PC-9 (cell line): Measurements from ENCODE around the gene ZBED6. TPM values are rescaled to one million over a fixed set of nuclear protein-coding genes. Genes with fewer than 3 reads are reported as not detected.
A peak's percentile ranks its signal among the peaks of the same experiment; 100 is the strongest.
"Not testable (repeated sequence)": the region's sequence is repeated elsewhere in the genome, so short reads cannot be mapped to it uniquely, and the experiment has no call there.

Experiments
- BruUV-seq: library from RNA; stranded (reverse); fragments of 400-500 nt; replicated peaks from 2 replicates; lab custom pipeline; 2021; lab: Mats Ljungman, UMichigan
- CTCF ChIA-PET: fragments of 300-600 bp; sonication (Branson Sonifier 250); formaldehyde crosslinking; loops from one replicate; lab custom pipeline; 2022; ENCODE audit warnings: antibody characterized with exemption; lab: Charles Lee
- POLR2A ChIA-PET: fragments of 300-600 bp; sonication (Branson Sonifier 250); formaldehyde crosslinking; loops from one replicate; lab custom pipeline; 2022; ENCODE audit warnings: antibody characterized with exemption; ENCODE audit not compliant: unreplicated experiment; lab: Charles Lee
- DNase-seq, 2 experiments: peaks; one replicate each; pipeline versions ENCODE4 v3.0.0 to v3.0.0-alpha.2; 2015 to 2022; ENCODE audit warnings: mixed read lengths in 1 of 2
- H2AFZ ChIP-seq: fragments of 200-600 bp; sonication (generic); 2 replicates; pipeline ENCODE4 v1.8.1; 2017; ENCODE audit warnings: antibody characterized with exemption
- H3F3A ChIP-seq: fragments of 200-600 bp; sonication (generic); 2 replicates; pipeline ENCODE4 v1.8.1; 2017; ENCODE audit warnings: antibody characterized with exemption, mild to moderate bottlenecking, low read depth; ENCODE audit not compliant: insufficient read depth
- H3K27ac ChIP-seq: fragments of 200-600 bp; sonication (generic); 2 replicates; pipeline ENCODE4 v1.6.1; 2016; ENCODE audit warnings: mixed run types
- H3K27me3 ChIP-seq: fragments of 200-600 bp; sonication (generic); 2 replicates; pipeline ENCODE4 v1.6.1; 2016; ENCODE audit warnings: low read depth, mixed run types; ENCODE audit not compliant: insufficient read depth
- H3K36me3 ChIP-seq: fragments of 200-600 bp; sonication (generic); 2 replicates; pipeline ENCODE4 v1.6.1; 2016; ENCODE audit warnings: low read depth, mixed run types
- H3K4me1 ChIP-seq: fragments of 200-600 bp; sonication (generic); replicated peaks from 2 replicates; pipeline ENCODE4 v1.6.1; 2016; ENCODE audit warnings: mixed run types; ENCODE audit not compliant: insufficient read depth
- H3K4me2 ChIP-seq: fragments of 200-600 bp; sonication (generic); 2 replicates; pipeline ENCODE4 v1.6.1; 2017; ENCODE audit warnings: mixed run types
- H3K4me3 ChIP-seq: fragments of 200-600 bp; sonication (generic); 2 replicates; pipeline ENCODE4 v1.6.1; 2016; ENCODE audit warnings: mixed run types
- H3K79me2 ChIP-seq: fragments of 200-600 bp; sonication (generic); 2 replicates; pipeline ENCODE4 v1.6.1; 2017; ENCODE audit warnings: low read depth, mixed run types
- H3K9me2 ChIP-seq: fragments of 200-600 bp; sonication (generic); 2 replicates; pipeline ENCODE4 v1.8.1; 2017; ENCODE audit warnings: mild to moderate bottlenecking; ENCODE audit not compliant: insufficient read depth
- H3K9me3 ChIP-seq: fragments of 200-600 bp; sonication (generic); 2 replicates; pipeline ENCODE4 v1.8.1; 2016; ENCODE audit warnings: low read depth; ENCODE audit not compliant: insufficient read depth
- H4K20me1 ChIP-seq: fragments of 200-600 bp; sonication (generic); 2 replicates; pipeline ENCODE4 v1.8.1; 2017; ENCODE audit not compliant: insufficient read depth
- CTCF ChIP-seq: fragments of 200-600 bp; sonication (generic); conservative IDR thresholded peaks from 2 replicates; pipeline ENCODE4 v1.6.1; 2017; ENCODE audit warnings: mixed run types, antibody characterized with exemption, mild to moderate bottlenecking, moderate library complexity
- EZH2 ChIP-seq: fragments of 200-600 bp; sonication (generic); IDR thresholded peaks from 2 replicates; pipeline ENCODE4 v1.8.0; 2017; ENCODE audit warnings: antibody characterized with exemption, low read depth
- intact Hi-C: fragments of 100-400 bp; cut with micrococcal nuclease; formaldehyde crosslinking; loops from one replicate; pipeline ENCODE4 v1.10.0; 2022; ENCODE audit not compliant: unreplicated experiment
- total RNA-seq: library from RNA; stranded (reverse); gene quantifications from 2 replicates; pipeline ENCODE4 v1.2.3, GENCODE V29; 2021

Gene ZBED6
- total RNA-seq, 1 experiment from 2014 or later = 32.7 TPM

GRCh38 chr1:203789966-203790365 is 5.5 kb upstream of the ZBED6 start:
- intact Hi-C loops = no loop called here
- no peak overlapping the region for H3K27ac ChIP-seq
- H2AFZ ChIP-seq = no peak overlapping the region
- DNase-seq = no peak
- H3K4me3 ChIP-seq = no peak overlapping the region
- no TSS peak for BruUV-seq
- H3K27me3 ChIP-seq = no peaks in the 10 kb centered on the region
- H3K9me2 ChIP-seq = no peaks in the 10 kb centered on the region
- TF ChIP-seq EZH2 (no peak), CTCF (no peak)
- H4K20me1 ChIP-seq = no peaks in the 10 kb centered on the region
- ChIA-PET CTCF (interaction anchor here (0.5 kb wide), 1 partner anchor 120 kb away, joined by 4 read pairs; no protein-coding TSS in a partner anchor), POLR2A (no interaction called here)
- H3K4me2 ChIP-seq = no peak overlapping the region
- H3K9me3 ChIP-seq = no peaks in the 10 kb centered on the region
- no peaks in the 10 kb centered on the region for H3K36me3 ChIP-seq
- peaks cover 18% of the 10 kb centered on the region for H3K4me1 ChIP-seq
- H3K79me2 ChIP-seq = no peaks in the 10 kb centered on the region
- H3F3A ChIP-seq = peaks cover 18% of the 10 kb centered on the region; the same call in 1 of the 2 replicates

GRCh38 chr1:203791498-203791897 is 3.9 kb upstream of the ZBED6 start:
- Histone ChIP-seq H3K4me1 (peaks cover 20% of the 10 kb centered on the region), H3K27ac (no peak overlapping the region), H3K36me3 (no peaks in the 10 kb centered on the region), H3K4me2 (no peak overlapping the region), H3K9me2 (no peaks in the 10 kb centered on the region), H3K27me3 (no peaks in the 10 kb centered on the region), H3K79me2 (peaks cover 7% of the 10 kb centered on the region), H3F3A (peaks cover 19% of the 10 kb centered on the region; the same call in 1 of the 2 replicates), H4K20me1 (peaks cover 2% of the 10 kb centered on the region; the same call in 1 of the 2 replicates), H3K9me3 (no peaks in the 10 kb centered on the region), H2AFZ (no peak overlapping the region), H3K4me3 (no peak overlapping the region)
- intact Hi-C loops = no loop called here
- POLR2A ChIA-PET = interaction anchor here (0.5 kb wide), 1 partner anchor 1650 kb away, joined by 5 read pairs; no protein-coding TSS in a partner anchor
- DNase-seq = no peak
- TF ChIP-seq EZH2 (no peak), CTCF (no peak)
- CTCF ChIA-PET = no interaction called here
- BruUV-seq = no TSS peak

GRCh38 chr1:203792486-203792885 is 2.9 kb upstream of the ZBED6 start:
- Histone ChIP-seq H3F3A (peaks cover 19% of the 10 kb centered on the region; the same call in 1 of the 2 replicates), H3K4me3 (no peak overlapping the region), H3K79me2 (peaks cover 17% of the 10 kb centered on the region), H4K20me1 (peaks cover 12% of the 10 kb centered on the region), H3K9me3 (no peaks in the 10 kb centered on the region), H2AFZ (no peak overlapping the region), H3K27ac (0 out of 2 replicates have a peak overlapping the region, but pooled peaks have one; percentile 33), H3K4me2 (peak overlapping the region; percentile 7; the same call in 1 of the 2 replicates), H3K9me2 (no peaks in the 10 kb centered on the region), H3K4me1 (peaks cover 30% of the 10 kb centered on the region), H3K27me3 (no peaks in the 10 kb centered on the region), H3K36me3 (peaks cover 9% of the 10 kb centered on the region)
- TF ChIP-seq CTCF = no peak
- TF ChIP-seq EZH2 = no peak
- ChIA-PET CTCF (no interaction called here), POLR2A (no interaction called here)
- DNase-seq = peak in 1 of 2 experiments; percentile 62
- intact Hi-C loops = no loop called here
- no TSS peak for BruUV-seq

- Histone ChIP-seq H3K36me3 (peaks cover 19% of the 10 kb centered on the region), H4K20me1 (peaks cover 23% of the 10 kb centered on the region), H3K79me2 (peaks cover 27% of the 10 kb centered on the region), H3K4me1 (peaks cover 31% of the 10 kb centered on the region), H3F3A (peaks cover 19% of the 10 kb centered on the region; the same call in 1 of the 2 replicates)
- H3K9me3 ChIP-seq, DNase-seq, H2AFZ ChIP-seq, intact Hi-C loops, H3K27ac ChIP-seq, H3K27me3 ChIP-seq, H3K9me2 ChIP-seq, H3K4me3 ChIP-seq, H3K4me2 ChIP-seq, POLR2A ChIA-PET, BruUV-seq, CTCF ChIA-PET: not testable (repeated sequence)
These were observed 1.9 kb upstream of the ZBED6 start for GRCh38 chr1:203793561-203793960.
